Panc1 (cell line): ENCODE data around the gene LRRC25. TPM values are rescaled to one million over a fixed set of nuclear protein-coding genes. Genes with fewer than 3 reads are reported as not detected.

Experiments
- ATAC-seq: fragments of 200-7000 bp; cut with Tn5 transposase; 2 replicates; pipeline ENCODE4 v1.9.1; 2020; ENCODE audit warnings: mild to moderate bottlenecking, moderate library complexity
- BruUV-seq: library from RNA; stranded (reverse); fragments of 400-500 nt; replicated peaks from 2 replicates; lab custom pipeline; 2021; lab: Mats Ljungman, UMichigan
- CTCF ChIA-PET: fragments of 300-600 bp; sonication (Branson Sonifier 250); formaldehyde crosslinking; loops from one replicate; lab custom pipeline; 2022; ENCODE audit warnings: antibody characterized with exemption; lab: Charles Lee
- POLR2A ChIA-PET: fragments of 300-600 bp; sonication (Branson Sonifier 250); formaldehyde crosslinking; loops from one replicate; lab custom pipeline; 2022; ENCODE audit warnings: antibody characterized with exemption; lab: Charles Lee
- DNase-seq: peaks from one replicate; pipeline ENCODE4 v3.0.0-alpha.2; 2010; ENCODE audit warnings: low read depth, low spot score
- H3K27ac ChIP-seq: 2 replicates; pipeline ENCODE4 v1.5.1; 2011; ENCODE audit warnings: mild to moderate bottlenecking, low read length, inconsistent platforms
- H3K27me3 ChIP-seq: fragments of 200-500 bp; sonication (Bioruptor generic); 2 replicates; pipeline ENCODE4 v1.6.0; 2014; ENCODE audit warnings: low read length, inconsistent platforms; ENCODE audit not compliant: control insufficient read depth, insufficient read depth
- H3K36me3 ChIP-seq: fragments of 200-500 bp; sonication (Bioruptor generic); 2 replicates; pipeline ENCODE4 v1.5.1; 2014; ENCODE audit warnings: inconsistent platforms, mild to moderate bottlenecking, low read length, moderate library complexity; ENCODE audit not compliant: control insufficient read depth, insufficient read depth
- H3K4me1 ChIP-seq: 2 replicates; pipeline ENCODE4 v1.5.1; 2011; ENCODE audit warnings: inconsistent platforms, mild to moderate bottlenecking, low read length, moderate library complexity; ENCODE audit not compliant: control insufficient read depth, insufficient read depth
- H3K4me3 ChIP-seq, 2 experiments: 2 replicates each; pipeline ENCODE4 v1.5.1; 2011 to 2012; ENCODE audit warnings: low read depth in 2 of 2, low read length in 2 of 2, mild to moderate bottlenecking in 2 of 2, inconsistent platforms in 1 of 2, moderate library complexity in 1 of 2
- H3K9me3 ChIP-seq: fragments of 200-500 bp; sonication (Bioruptor generic); 2 replicates; pipeline ENCODE4 v1.5.1; 2014; ENCODE audit warnings: low read depth, mild to moderate bottlenecking, inconsistent platforms, low read length, moderate library complexity; ENCODE audit not compliant: control insufficient read depth, insufficient read depth
- POLR2AphosphoS5 ChIP-seq: IDR thresholded peaks from 2 replicates; pipeline ENCODE4 v1.6.1; 2012; ENCODE audit warnings: mild to moderate bottlenecking, low read depth, low read length, moderate library complexity
- SIN3A ChIP-seq: IDR thresholded peaks from 2 replicates; pipeline ENCODE4 v1.6.1; 2012; ENCODE audit warnings: low read depth, mild to moderate bottlenecking, low read length, moderate library complexity, borderline replicate concordance; ENCODE audit not compliant: insufficient read depth
- TCF7L2 ChIP-seq: IDR thresholded peaks from 2 replicates; pipeline ENCODE4 v1.6.1; 2011; ENCODE audit warnings: mild to moderate bottlenecking, low read depth, low read length, inconsistent platforms
- in situ Hi-C: cut with HindIII; loops from 2 replicates; pipeline ENCODE4 v1.10.0; 2016; ENCODE audit warnings: low sequenced_read_pairs, low pct_unique_long_range_greater_than_20kb
- intact Hi-C: fragments of 100-400 bp; cut with micrococcal nuclease; formaldehyde crosslinking; loops from one replicate; pipeline ENCODE4 v1.10.0; 2022; ENCODE audit not compliant: unreplicated experiment
- total RNA-seq: library from RNA; stranded (reverse); gene quantifications from one replicate; pipeline ENCODE4 v1.2.1, GENCODE V29; 2021; ENCODE audit not compliant: unreplicated experiment
- TF ChIP-seq, protein P1 (sequence below): fragments of 450-650 bp; IDR thresholded peaks from 2 replicates; pipeline ENCODE4 v1.5.1; 2017; ENCODE audit warnings: mild to moderate bottlenecking
- TF ChIP-seq, protein P2 (sequence below), 2 experiments: IDR thresholded peaks; 2 replicates each; pipeline ENCODE4 v1.6.1; 2011 to 2012; ENCODE audit warnings: low read depth in 2 of 2, control low read depth in 1 of 2, low read length in 1 of 2, mild to moderate bottlenecking in 1 of 2, moderate library complexity in 1 of 2; ENCODE audit not compliant: insufficient read depth in 1 of 2

Gene LRRC25
- total RNA-seq, 1 experiment from 2014 or later = 0.15 TPM

DNA sequence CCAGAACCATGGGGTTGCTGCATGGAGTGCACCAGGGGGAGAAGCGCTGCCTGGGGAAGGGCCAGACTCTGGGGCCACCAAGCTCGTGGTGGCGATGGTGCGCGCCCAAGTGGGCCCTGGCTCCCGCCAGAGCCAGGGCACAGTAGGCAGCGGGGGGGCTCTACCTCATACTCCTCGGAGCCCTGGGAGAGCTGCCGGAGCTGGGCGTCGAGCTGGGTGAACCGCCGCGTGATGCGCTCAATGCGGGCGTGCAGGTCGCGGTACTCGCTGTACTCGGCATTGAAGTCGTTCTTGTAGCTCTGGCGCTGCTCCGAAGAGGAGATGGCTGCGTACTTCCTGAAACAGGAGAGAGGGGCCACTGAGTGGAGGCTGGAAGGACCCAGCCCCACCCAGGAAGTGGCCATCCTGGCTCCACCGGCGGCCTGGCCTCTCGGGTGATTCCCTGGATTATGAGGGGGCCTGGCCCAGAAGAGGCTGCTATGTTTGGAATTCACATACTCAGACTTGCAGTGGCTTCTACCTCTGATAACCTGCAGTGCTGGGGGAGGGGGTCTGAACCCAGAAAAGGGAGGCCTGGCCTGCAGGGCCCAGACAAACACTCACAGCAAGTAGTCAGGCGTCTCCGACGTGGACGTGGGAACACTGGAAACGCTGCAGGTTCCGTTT, 48.9 kb upstream of the LRRC25 start:
- no peaks in the 10 kb centered on the region for H3K9me3 ChIP-seq
- TF ChIP-seq, protein P1, sequence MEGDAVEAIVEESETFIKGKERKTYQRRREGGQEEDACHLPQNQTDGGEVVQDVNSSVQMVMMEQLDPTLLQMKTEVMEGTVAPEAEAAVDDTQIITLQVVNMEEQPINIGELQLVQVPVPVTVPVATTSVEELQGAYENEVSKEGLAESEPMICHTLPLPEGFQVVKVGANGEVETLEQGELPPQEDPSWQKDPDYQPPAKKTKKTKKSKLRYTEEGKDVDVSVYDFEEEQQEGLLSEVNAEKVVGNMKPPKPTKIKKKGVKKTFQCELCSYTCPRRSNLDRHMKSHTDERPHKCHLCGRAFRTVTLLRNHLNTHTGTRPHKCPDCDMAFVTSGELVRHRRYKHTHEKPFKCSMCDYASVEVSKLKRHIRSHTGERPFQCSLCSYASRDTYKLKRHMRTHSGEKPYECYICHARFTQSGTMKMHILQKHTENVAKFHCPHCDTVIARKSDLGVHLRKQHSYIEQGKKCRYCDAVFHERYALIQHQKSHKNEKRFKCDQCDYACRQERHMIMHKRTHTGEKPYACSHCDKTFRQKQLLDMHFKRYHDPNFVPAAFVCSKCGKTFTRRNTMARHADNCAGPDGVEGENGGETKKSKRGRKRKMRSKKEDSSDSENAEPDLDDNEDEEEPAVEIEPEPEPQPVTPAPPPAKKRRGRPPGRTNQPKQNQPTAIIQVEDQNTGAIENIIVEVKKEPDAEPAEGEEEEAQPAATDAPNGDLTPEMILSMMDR = no peak
- TF ChIP-seq POLR2AphosphoS5 = no peak
- TF ChIP-seq TCF7L2 = no peak
- no peak for TF ChIP-seq SIN3A
- TF ChIP-seq, protein P2, sequence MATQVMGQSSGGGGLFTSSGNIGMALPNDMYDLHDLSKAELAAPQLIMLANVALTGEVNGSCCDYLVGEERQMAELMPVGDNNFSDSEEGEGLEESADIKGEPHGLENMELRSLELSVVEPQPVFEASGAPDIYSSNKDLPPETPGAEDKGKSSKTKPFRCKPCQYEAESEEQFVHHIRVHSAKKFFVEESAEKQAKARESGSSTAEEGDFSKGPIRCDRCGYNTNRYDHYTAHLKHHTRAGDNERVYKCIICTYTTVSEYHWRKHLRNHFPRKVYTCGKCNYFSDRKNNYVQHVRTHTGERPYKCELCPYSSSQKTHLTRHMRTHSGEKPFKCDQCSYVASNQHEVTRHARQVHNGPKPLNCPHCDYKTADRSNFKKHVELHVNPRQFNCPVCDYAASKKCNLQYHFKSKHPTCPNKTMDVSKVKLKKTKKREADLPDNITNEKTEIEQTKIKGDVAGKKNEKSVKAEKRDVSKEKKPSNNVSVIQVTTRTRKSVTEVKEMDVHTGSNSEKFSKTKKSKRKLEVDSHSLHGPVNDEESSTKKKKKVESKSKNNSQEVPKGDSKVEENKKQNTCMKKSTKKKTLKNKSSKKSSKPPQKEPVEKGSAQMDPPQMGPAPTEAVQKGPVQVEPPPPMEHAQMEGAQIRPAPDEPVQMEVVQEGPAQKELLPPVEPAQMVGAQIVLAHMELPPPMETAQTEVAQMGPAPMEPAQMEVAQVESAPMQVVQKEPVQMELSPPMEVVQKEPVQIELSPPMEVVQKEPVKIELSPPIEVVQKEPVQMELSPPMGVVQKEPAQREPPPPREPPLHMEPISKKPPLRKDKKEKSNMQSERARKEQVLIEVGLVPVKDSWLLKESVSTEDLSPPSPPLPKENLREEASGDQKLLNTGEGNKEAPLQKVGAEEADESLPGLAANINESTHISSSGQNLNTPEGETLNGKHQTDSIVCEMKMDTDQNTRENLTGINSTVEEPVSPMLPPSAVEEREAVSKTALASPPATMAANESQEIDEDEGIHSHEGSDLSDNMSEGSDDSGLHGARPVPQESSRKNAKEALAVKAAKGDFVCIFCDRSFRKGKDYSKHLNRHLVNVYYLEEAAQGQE (IDR thresholded peaks at IDR 0.05; ENCODE audit: insufficient read depth in 1 of 2, low read depth in 2 of 2, low read length in 1 of 2) = no peak
- H3K4me1 ChIP-seq = no peaks in the 10 kb centered on the region; the same call in none of the 2 replicates
- H3K27me3 ChIP-seq = no peaks in the 10 kb centered on the region
- intact Hi-C loops (no loop called here), in situ Hi-C loops (no loop called here)
- no peak for DNase-seq
- POLR2A ChIA-PET = no interaction called here
- CTCF ChIA-PET = no interaction called here
- ATAC-seq = no peak
- no peaks in the 10 kb centered on the region for H3K36me3 ChIP-seq
- H3K27ac ChIP-seq = no peak overlapping the region
- H3K4me3 ChIP-seq = no peak overlapping the region
- no TSS peak for BruUV-seq

- no peak overlapping the region for H3K4me3 ChIP-seq
- DNase-seq = no peak
- H3K4me1 ChIP-seq = peaks cover 8% of the 10 kb centered on the region
- ATAC-seq = no peak
- ChIA-PET POLR2A (no interaction called here), CTCF (interaction anchor here (0.7 kb wide), 1 partner anchor 75 kb away, joined by 6 read pairs; no protein-coding TSS in a partner anchor)
- intact Hi-C loops (no loop called here), in situ Hi-C loops (no loop called here)
- TF ChIP-seq SIN3A (no peak), POLR2AphosphoS5 (no peak), TCF7L2 (no peak)
- TF ChIP-seq, protein P1 = no peak
- TF ChIP-seq, protein P2 (IDR thresholded peaks at IDR 0.05; ENCODE audit: insufficient read depth in 1 of 2, low read depth in 2 of 2, low read length in 1 of 2) = no peak
- no peaks in the 10 kb centered on the region for H3K9me3 ChIP-seq
- no peak overlapping the region for H3K27ac ChIP-seq
- H3K27me3 ChIP-seq = no peaks in the 10 kb centered on the region
- no TSS peak for BruUV-seq
- no peaks in the 10 kb centered on the region for H3K36me3 ChIP-seq
Measured at GRCh38 chr19:18445262-18445948, 48.0 kb upstream of the LRRC25 start.
